Measurements from ENCODE around the gene GPRC5B.

DNA sequence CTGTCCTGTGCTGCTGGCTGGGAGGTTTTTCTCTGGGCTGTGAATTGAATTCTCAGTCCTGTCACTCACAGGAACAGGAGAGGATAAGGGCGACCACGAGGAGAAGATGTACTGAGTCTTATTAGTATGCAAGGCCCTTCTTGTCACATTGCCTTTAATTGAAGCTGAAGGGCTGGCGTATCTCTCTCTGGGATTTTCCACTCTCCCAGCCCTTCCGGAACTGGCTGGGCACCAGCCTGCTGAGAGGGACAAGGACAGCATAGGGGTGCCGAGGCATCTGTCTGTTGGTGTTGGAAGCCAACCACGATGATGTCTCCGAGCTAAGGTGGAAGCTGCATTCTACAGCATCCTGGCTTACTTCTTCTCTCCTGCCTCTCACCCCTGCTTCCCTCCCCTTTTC is 33.2 kb downstream of the GPRC5B start:
- TF ChIP-seq, protein P1, sequence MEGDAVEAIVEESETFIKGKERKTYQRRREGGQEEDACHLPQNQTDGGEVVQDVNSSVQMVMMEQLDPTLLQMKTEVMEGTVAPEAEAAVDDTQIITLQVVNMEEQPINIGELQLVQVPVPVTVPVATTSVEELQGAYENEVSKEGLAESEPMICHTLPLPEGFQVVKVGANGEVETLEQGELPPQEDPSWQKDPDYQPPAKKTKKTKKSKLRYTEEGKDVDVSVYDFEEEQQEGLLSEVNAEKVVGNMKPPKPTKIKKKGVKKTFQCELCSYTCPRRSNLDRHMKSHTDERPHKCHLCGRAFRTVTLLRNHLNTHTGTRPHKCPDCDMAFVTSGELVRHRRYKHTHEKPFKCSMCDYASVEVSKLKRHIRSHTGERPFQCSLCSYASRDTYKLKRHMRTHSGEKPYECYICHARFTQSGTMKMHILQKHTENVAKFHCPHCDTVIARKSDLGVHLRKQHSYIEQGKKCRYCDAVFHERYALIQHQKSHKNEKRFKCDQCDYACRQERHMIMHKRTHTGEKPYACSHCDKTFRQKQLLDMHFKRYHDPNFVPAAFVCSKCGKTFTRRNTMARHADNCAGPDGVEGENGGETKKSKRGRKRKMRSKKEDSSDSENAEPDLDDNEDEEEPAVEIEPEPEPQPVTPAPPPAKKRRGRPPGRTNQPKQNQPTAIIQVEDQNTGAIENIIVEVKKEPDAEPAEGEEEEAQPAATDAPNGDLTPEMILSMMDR (IDR thresholded peaks at IDR 0.05), result no peak
- TF ChIP-seq POLR2A (IDR thresholded peaks at IDR 0.05), result no peak
